Neural cell (in vitro differentiated cells): ENCODE measurements around the gene MTF2.

ENCODE experiments used
- CTCF ChIP-seq: fragments of 450-650 bp; IDR thresholded peaks from 2 replicates; pipeline ENCODE4 v1.5.1; 2014; ENCODE audit warnings: antibody characterized with exemption, mild to moderate bottlenecking, moderate library complexity; ENCODE audit not compliant: poor library complexity, severe bottlenecking
- POLR2AphosphoS5 ChIP-seq: IDR thresholded peaks from 2 replicates; pipeline ENCODE4 v1.6.1; 2012

DNA sequence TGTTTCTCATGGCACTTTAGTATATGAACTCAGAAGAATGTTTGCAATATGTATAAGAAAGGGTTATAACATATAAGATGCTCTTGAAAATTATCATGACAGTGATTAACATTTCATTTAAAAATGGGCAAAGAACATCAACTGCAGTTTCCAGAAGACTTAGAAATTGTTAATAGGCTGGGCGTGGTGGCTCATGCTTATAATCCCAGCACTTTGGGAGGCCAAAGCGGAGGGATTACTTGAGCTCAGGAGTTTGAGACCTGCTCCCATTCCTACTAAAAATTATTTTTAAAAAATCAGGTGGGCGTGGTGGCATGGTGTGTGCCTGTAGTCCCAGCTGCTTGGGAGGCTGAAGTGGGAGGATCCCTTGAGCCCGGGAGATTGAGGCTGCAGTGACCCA is 23.1 kb downstream of the MTF2 start:
- TF ChIP-seq POLR2AphosphoS5 (no peak), CTCF (no peak)
